Measurements from ENCODE around the gene CEP192.
A peak's percentile ranks its signal among the peaks of the same experiment; 100 is the strongest.
"Not testable (repeated sequence)": the region's sequence is repeated elsewhere in the genome, so short reads cannot be mapped to it uniquely, and the experiment has no call there.

The CEP192 gene

DNA sequence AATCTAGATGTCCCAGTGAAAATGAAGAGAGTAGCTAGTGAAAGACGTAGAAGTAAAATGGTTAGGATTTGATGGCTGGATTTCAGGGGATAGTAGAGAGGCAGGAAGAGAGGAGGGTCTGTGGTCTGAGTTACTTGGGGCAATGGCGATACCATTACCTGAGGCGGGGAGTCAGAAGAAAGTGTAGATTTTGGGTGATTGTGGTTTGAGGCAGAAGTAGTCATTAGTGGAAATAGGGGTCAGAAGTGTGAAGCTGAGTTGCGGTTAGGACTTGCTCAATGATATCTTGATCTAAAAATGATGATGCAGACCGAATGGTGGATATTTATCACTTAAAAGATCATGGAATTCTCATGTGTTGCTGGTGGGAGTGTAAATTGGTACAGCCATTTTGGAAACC lies 41.0 kb downstream of the CEP192 start:
- no peak for DNase-seq

- DNase-seq: peak; percentile 36
Observed at GRCh38 chr18:13035249-13035914, 44.2 kb downstream of the CEP192 start.

DNA sequence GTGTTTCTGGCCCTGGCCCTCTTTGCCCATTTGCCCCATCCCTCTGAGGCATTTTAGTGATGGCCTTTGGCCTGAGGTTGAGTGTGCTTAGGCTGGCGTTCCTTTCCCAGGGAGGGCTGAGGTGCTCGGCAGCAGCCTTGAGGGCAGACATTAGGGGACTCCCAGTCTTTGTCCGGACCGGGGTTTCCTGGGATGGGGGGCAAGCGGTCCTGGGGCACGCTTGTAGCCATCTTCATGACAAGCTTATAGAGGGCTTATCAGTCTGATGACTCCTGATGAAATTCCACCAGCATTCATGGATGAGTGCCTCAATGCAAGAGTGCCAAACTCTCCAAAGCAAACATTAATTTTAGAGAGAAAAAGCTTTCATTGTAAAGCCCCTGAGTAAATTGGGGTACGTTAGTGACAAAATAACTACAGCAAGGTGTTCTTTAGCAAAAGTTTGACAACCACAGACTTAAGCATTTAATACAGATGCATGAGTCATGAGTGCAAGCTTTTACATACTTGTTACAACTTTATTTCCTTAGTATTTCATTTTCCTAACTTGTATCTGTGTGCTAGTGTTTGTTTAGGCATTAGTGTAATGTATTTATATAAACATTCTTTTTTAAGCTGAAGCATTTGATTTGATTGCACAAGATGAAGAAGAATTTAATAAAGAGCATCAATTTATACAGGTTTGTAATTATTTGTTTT lies 45.6 kb downstream of the CEP192 start:
- peak; percentile 11 for DNase-seq

- peak; percentile 3 for DNase-seq
Observed at GRCh38 chr18:13039806-13040205, 48.6 kb downstream of the CEP192 start.

- DNase-seq: no peak
Observed at GRCh38 chr18:13043066-13043465, 51.9 kb downstream of the CEP192 start.

GRCh38 chr18:13048061-13048595 lies 57.0 kb downstream of the CEP192 start:
- peak; percentile 15 for DNase-seq

GRCh38 chr18:13051159-13051558 lies 60.0 kb downstream of the CEP192 start:
- no peak for DNase-seq

- DNase-seq: no peak
Observed at GRCh38 chr18:13051950-13052349, 60.8 kb downstream of the CEP192 start.

DNA sequence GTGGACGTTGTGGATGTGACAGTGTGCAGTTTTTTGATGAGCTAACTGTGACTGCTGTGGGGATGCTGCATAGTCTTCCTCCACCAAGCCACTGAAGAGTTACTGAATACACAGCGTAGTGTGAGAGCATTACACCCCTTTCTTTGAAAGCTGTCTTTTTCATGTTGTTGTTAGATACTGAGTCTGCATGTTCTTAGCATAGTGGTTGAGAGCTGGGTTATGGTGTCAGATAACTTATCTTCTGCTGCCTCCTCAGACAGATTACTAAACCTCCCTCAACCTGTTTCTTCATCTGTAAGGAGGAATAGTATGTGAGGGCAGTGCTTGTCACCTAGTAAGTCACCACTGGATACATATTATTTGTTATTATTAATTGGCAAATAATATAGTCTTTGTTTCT lies 63.2 kb downstream of the CEP192 start:
- DNase-seq: no peak

DNA sequence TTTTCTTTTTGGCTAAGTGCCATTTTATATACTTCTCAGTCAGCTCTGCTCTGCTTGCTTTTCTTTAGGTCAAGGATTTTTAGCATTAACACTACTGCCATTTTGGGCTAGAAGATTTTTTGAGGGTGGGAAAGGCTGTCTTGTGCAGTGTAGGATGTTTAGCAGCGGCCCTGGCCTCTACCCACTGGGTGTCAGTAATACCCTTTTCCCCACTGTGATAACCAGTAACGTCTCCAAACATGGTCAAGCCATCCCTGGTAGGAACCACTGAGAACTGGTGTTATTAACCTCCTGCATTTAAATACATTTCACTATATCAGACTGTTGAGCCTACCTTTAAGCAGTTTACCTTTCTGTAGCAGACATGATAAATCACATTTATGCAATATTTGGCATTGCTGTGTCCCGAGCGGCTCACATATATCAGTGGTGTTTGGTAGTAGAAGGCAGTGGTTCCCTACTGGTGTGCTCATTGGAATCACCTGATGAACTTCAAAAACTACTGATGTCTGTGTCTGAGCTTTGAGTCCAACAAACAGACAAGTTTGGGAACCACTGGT lies 70.5 kb downstream of the CEP192 start:
- no peak for DNase-seq

DNA sequence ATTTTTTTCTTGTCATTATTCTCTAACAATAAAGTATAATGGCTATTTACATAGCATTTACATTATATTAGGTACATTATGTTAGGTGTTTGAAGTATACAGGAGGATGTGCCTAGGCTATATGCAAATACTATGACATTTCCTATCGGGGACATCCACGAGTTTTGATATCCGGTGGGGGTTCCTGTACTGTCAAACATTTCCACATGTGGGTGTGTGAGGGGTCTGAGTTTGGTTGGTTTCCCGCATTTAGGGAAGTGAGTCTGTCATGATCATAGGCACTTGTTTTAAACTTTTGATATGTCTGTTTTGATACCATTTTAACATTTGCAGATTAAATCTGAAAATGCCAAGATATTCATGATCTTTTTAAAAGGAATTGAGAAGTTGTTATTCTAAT lies 76.0 kb downstream of the CEP192 start:
- DNase-seq: no peak

- no peak for DNase-seq
Observed at GRCh38 chr18:13067966-13068365, 76.8 kb downstream of the CEP192 start.

GRCh38 chr18:13070460-13070859 lies 79.3 kb downstream of the CEP192 start:
- no peak for DNase-seq

GRCh38 chr18:13076886-13077285 lies 85.7 kb downstream of the CEP192 start:
- no peak for DNase-seq

- DNase-seq: no peak
Observed at GRCh38 chr18:13077473-13077872, 86.3 kb downstream of the CEP192 start.

DNA sequence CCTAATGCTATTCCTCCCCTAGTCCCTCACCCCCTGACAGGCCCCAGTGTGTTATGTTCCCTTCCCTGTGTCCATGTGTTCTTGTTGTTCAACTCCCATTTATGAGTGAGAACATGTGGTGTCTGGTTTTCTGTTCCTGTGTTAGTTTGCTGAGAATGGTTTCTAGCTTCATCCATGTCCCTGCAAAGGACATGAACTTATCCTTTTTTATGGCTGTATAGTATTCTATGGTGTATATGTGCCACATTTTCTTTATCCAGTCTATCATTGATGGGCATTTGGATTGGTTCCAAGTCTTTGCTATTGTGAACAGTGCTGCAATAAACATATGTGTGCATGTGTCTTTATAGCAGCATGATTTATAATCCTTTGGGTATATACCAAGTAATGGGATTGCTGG lies 86.9 kb downstream of the CEP192 start:
- not testable (repeated sequence) for DNase-seq

DNA sequence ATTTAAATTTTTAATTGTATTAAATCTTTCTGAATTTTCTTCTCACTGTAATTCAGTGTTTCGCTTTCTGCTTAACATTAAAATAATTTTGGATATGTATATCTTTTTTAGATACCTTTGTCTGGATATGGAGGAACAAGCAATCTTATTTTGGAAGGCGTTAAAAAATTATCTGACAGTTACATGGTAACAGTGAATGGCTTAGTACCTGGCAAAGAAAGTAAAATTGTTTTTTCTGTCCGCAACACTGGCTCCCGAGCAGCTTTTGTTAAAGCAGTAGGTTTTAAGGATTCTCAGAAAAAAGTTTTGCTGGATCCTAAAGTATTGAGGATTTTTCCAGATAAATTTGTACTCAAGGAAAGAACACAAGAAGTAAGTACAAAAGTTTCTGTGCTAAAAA lies 95.7 kb downstream of the CEP192 start:
- no peak for DNase-seq

- DNase-seq: no peak
Observed at GRCh38 chr18:13095466-13095865, 104.3 kb downstream of the CEP192 start.

- no peak for DNase-seq
Observed at GRCh38 chr18:13096232-13096631, 105.1 kb downstream of the CEP192 start.

DNA sequence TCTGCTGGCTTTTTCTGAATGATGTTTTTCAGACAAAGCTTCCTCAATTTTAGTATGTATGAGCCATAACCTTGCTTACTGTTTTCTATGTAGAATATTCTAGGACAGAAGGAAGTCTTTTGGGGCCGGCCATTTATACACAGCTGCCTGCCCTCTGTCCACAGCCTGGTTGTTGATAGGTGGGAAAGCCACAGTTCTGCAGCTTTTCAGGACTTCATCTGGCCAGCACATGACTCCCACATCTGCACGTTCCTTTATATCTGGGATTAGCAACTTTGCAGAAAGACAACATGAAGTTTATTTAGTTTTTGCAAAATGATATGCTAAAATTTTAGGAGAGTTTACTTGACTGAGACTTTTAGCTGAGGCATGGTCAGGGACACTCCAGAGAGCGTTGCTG lies 105.6 kb downstream of the CEP192 start:
- DNase-seq: no peak

- not testable (repeated sequence) for DNase-seq
Observed at GRCh38 chr18:13098104-13098503, 106.9 kb downstream of the CEP192 start.

- DNase-seq: peak; percentile 2
Observed at GRCh38 chr18:13099113-13099512, 108.0 kb downstream of the CEP192 start.

DNA sequence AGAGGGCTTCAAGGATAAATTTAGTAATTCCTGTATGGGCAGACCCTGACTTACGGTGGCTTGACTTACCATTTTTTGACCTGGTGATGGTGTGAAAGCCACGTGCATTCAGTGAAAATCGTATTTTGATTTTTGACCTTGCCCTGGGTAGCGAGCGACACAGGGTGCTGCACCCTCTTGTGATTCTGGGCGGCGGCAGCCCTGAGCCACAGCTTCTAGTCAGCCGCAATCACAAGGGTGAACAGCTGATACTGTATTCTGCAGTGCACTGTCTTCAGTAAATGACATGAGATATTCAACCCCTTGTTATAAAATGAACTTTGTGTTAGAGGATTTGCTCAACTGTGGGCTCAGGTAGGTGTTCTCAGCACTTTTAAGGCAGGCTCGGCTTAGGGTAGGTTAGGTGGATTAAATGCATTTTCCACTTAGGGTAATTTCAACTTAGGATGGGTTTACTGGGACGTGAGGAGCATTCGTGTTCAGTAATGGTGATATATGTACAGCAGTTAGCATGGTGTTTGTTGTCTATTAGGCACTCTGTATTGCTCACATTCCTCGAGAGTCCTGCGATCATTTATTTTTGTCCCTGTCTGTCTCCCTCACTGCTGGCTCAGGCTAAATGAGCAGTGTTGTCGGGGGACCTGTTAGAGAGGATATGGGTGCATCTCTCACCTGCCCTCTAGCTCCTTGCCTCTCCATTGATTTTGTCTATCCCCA lies 109.9 kb downstream of the CEP192 start:
- DNase-seq: no peak
